Spleen (tissue), 7 donors: ENCODE results near the gene TNFSF8.
A peak's percentile ranks its signal among the peaks of the same experiment; 100 is the strongest.

Experiments
- POLR2A ChIP-seq, 3 donors: fragments of 450-650 bp; IDR thresholded peaks; one replicate each; pipeline ENCODE4 v1.5.1; 2017; ENCODE audit warnings: antibody characterized with exemption in 3 of 3, mild to moderate bottlenecking in 1 of 3
- POLR2AphosphoS5 ChIP-seq, 3 donors: sonication (generic); formaldehyde crosslinking; IDR thresholded peaks; one replicate each; pipeline ENCODE4 v1.5.1; 2017; ENCODE audit warnings: antibody characterized with exemption in 3 of 3
- TF ChIP-seq, protein P1 (sequence below), 11 experiments: fragments of 200-600 bp in 7 of 11; fragments of 450-650 bp in 4 of 11; sonication (generic) in 4 of 11; IDR thresholded peaks in 8 of 11; conservative IDR thresholded peaks in 3 of 11; 1 replicate in 7 of 11; 2 replicates in 4 of 11; pipeline versions ENCODE4 v1.4.0 to v1.8.0; 2016 to 2021; ENCODE audit warnings: antibody characterized with exemption in 11 of 11, inconsistent platforms in 4 of 11, mild to moderate bottlenecking in 1 of 11
- donor health status: DM: no; HTN: no; CAD: no; lungs with moderate emphysema.
- donor health status: DM: no; HTN: no; CAD: no.
- donor health status: DM: no; HTN: no; CAD: no.

DNA sequence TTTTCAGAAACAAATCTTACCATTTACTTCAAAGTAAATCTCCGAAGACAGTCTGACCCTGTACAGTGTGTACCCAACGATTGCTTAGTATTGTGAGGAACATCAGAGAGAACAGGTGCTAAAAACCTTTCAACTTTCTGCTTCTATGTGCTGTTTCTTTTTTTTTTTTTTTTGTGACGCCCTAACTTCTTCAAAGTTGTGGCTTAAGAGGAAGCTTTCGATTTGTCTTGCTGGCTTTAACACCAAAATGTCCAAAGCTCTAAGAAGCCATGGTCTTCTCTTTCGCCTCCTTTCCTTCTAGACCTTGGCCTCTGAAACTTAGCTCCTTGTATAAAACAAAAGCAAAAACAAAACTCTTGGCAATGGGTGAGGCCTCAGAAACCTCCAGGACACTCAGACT, 1.2 kb downstream of the TNFSF8 start:
- TF ChIP-seq, protein P1, sequence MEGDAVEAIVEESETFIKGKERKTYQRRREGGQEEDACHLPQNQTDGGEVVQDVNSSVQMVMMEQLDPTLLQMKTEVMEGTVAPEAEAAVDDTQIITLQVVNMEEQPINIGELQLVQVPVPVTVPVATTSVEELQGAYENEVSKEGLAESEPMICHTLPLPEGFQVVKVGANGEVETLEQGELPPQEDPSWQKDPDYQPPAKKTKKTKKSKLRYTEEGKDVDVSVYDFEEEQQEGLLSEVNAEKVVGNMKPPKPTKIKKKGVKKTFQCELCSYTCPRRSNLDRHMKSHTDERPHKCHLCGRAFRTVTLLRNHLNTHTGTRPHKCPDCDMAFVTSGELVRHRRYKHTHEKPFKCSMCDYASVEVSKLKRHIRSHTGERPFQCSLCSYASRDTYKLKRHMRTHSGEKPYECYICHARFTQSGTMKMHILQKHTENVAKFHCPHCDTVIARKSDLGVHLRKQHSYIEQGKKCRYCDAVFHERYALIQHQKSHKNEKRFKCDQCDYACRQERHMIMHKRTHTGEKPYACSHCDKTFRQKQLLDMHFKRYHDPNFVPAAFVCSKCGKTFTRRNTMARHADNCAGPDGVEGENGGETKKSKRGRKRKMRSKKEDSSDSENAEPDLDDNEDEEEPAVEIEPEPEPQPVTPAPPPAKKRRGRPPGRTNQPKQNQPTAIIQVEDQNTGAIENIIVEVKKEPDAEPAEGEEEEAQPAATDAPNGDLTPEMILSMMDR (IDR thresholded peaks at IDR 0.05 in 8 of 11, conservative IDR thresholded peaks at IDR 0.05 in 3 of 11) = no peak
- TF ChIP-seq POLR2A (IDR thresholded peaks at IDR 0.05) (peak in 1 of 3 donors; percentile 28), POLR2AphosphoS5 (IDR thresholded peaks at IDR 0.05) (peak in 1 of 3 donors; percentile 82)
